Hematopoietic multipotent progenitor cell treated with erythropoietin and hydrocortisone succinate and interleukin-3 and kit ligand, for 8 days (in vitro differentiated cells): ENCODE results near the gene ABLIM2.

ENCODE experiments used
- DNase-seq: peaks from one replicate; pipeline ENCODE4 v3.0.0-alpha.2; 2015

ABLIM2 gene

DNA sequence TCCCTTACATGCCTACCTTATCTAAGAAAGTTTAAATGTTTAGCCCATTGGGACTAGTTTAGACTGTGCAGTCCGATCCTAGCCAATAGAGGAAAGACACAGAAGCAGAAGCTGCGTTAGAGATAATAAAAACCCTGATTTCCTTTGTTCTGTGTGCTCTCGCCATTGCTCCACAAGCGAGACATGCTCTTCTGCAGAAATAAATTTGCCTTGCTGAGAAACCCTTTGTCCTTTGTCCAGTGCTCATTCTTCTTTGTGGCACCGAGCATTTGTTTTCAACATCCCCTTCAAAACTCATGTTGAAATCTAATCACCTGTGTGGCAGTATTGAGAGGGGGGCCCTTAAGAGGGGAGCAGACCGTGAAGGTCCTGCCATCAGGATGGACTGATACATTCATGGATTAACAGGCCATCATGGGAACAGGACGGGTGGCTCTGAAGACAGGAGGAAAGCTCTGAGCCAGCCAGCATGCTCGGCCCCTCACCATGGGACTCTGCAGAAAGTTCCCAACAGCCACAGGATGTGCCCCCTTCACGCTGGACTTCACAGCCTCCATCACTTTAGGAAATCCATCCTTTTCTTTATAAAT, 94.5 kb downstream of the ABLIM2 start:
- DNase-seq: no peak

DNA sequence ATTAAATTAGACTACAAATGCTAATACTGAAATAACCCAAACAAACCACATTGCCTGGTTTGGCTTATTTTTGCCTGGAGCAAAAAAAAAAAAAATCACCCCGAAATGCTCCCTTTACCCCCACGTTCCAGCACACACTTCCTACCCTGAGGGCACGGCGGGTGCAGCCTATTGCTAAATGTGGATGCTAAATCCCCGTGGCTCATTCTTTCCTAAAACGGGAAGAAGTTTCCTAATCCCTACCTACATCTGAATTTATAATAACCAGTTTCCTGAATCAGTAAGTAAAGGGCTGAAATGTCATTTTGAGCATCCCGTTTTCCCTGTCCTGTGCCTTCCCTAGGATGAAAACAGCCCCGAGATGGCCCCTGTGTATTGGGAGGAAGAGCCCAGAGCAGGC, 97.0 kb downstream of the ABLIM2 start:
- DNase-seq: no peak

DNA sequence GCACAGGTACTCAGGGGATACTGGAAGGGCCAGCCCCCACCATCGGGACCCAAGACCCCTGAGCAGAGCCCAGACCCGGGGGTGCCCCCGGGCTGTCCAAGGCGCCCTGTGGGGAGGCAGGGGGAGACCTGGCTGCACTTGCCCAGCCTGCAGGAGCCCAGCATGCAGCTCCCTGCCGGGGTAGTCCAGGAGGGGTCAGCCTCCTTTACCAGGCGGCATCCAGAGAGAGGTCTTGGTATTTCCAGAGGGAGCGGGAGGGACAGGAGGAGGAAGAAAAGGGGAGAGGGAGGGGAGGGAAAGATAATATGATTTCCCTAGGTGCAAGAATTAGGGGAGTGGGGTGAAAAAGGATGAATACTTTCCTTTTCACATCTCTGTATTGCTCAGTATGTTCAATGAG, 97.5 kb downstream of the ABLIM2 start:
- no peak for DNase-seq

DNA sequence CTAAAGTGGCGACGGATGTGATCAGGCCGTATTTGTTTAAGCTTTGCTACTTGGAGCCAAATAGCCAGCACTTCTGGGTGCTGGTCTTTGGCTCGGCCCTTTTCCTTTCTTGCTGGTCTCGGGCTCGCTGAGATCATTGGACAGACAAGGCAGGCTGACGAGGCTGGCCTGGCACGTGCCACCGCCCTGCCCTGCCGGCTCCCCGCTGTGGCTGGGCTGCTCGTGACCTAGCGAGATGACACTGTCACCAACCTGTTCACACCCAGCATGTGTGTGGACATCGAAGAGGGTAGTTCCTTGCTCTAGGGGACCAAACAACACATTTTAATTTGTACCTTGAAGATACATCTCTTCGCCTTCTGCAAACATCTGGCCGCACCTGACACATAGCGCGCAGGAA, 98.0 kb downstream of the ABLIM2 start:
- DNase-seq: no peak

DNA sequence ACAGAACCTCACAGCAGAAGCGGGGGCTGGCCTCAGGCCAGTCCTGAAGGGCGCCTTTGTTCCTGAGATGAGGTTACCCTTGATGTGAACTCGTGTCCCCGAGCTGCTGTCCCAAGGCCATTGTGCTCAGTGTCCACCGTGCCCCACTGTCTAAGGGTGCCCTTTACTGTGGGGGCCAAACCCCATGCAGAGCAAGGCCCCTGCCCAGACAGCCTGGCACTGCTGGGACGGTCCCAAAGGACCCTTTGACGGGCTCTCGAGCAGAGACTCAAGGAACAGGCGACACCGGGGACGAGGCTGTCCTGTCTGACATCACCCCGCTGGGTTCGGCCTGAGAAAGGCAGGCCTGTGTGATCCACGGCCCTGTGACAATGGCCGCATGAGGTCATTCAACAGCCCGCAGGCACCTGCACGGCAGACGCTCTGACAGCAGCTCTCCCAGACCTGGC, 100.6 kb downstream of the ABLIM2 start:
- DNase-seq: no peak

DNA sequence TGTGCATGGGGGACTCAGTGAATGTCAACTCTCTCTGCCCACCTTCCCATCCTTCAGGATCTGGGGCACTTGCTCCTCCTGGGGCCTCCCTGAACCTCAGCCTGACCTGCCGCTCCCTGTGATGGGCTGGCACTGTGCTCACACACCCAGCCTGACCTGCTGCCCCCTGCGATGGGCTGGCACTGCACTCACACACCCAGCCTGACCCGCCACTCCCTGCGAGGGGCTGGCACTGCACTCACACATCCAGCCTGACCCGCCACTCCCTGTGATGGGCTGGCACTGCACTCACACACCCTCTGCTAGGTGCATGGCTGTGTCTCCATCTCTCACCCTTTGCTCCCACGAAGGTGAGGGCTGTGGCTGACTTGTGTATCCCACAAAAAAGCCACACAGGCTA, 103.4 kb downstream of the ABLIM2 start:
- DNase-seq: no peak

DNA sequence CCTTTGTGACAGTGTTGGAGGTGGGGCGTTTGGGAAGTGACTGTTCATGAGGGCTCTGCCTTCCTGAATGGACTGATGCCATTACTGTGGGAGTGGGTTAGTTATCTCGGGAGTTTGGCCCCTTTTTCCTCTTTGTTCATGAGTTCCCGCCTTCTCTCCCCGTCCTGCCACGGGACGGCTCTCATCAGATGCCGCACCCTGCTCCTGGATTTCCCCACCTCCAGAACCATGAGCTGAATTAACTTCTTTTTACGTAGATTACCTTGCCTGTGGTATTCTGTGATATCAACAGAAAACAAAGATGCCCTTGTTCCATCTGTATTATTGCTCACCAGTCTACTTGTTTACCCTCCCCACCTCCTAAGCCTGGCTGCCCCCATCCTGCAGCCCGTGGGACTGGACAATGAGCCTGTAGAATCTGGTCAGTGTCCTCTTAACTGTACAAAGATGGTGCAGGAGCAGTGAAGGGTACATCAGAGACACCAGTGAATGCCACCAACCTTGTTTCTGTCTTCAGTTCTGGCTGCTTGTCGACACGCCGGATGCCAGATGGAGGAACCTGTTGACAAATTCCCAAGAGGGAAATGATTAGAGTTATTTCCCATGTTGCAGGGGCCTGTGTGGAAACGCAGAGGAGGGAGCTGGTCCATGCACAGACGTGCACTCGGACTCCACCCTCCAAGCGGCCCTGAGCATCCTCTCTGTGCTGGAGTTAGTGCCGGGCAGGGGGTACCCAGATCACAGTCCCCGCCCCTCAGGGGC, 104.7 kb downstream of the ABLIM2 start:
- DNase-seq: no peak

DNA sequence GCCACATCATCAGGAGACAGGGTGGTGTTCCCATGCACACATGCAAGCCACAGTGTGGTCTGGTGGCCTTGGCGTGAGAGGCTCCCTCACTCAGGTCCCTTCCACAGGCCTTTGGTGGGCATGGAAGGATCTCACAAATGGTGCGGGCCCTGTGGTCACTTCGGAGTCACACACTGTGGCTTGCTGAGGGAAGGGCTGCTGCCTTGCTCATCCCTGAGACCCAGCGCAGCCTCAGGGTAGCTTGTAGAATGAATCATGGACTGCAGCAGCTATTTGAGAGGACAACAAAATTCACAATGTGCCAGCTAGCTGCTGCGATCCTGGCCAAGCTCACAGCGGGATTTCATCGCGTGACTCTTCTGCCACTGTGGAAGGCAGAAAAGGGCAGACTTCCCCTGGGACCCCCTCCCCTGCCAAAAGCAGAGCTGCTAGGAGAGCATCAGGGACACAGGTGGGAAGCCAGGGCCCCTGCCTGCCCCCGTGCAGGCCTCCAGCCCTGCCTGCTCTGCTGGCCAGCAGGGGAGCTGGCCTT, 106.4 kb downstream of the ABLIM2 start:
- no peak for DNase-seq

DNA sequence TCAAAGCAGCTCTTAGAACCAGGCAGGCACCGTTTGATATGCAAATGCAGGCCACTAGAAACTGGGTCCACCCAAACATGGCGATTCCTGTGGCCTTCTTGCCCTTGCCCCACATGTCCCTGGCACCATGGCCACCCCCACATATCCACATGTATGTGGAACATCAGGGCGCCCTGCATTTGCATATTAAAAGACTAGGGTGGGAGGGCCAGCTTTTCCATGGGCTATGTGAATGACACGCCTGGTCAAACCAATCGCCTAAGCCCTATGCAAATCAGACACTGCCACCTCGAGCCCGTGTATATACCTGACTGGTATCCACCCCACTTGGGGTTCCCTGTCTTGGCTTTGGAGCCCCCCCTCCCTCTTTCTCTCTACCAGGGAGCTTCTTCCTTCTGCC, 107.0 kb downstream of the ABLIM2 start:
- no peak for DNase-seq

DNA sequence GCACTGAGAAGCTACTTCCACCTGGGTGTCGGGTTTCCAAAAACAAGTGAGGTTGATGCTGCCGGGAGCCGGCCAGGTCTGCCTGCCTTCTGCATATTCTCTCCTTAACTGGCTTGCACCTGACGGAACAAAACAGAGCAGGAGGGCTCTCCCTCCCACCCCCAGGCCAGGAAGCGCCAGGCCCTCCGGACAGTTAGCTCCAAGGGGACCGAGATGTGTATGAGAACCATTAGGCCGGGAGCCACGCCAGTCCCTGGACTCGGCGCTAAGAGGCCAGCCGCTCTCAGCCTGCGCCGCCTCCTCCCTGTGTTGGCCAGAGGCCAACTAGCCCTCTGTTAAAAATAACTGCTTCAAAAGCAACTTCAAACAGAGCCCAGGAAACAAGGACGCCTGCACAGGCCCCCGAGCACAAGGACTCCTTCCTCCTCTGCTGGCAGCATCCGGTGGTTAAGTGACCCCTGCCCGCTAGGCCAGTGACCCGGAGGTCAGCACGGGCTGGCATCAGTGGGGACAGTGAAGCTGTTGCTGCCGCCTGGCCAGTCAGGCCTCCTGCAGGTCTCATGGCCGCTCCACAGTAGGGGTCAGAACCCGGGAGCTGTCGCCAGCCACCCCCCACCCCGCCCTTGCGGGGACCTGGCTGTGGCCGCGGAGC, 107.9 kb downstream of the ABLIM2 start:
- no peak for DNase-seq

DNA sequence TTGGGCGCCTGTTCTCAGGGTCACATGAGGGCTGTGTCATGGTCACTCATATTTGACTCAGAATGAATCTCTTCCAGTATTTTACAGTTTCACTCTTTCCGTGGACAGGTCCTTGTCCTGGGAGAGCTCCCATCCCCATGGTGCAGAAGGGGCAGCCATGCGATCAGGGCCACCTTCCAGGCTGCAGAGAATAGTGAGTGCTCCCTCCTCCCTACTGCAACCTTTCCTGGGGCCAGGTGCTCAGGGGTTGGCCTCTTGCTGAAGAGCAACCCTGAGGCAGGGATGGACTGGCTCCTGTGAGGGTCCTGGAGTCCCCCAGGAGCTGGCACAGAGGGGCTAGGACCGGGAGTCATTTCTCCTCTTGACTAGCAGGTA, 108.4 kb downstream of the ABLIM2 start:
- no peak for DNase-seq

DNA sequence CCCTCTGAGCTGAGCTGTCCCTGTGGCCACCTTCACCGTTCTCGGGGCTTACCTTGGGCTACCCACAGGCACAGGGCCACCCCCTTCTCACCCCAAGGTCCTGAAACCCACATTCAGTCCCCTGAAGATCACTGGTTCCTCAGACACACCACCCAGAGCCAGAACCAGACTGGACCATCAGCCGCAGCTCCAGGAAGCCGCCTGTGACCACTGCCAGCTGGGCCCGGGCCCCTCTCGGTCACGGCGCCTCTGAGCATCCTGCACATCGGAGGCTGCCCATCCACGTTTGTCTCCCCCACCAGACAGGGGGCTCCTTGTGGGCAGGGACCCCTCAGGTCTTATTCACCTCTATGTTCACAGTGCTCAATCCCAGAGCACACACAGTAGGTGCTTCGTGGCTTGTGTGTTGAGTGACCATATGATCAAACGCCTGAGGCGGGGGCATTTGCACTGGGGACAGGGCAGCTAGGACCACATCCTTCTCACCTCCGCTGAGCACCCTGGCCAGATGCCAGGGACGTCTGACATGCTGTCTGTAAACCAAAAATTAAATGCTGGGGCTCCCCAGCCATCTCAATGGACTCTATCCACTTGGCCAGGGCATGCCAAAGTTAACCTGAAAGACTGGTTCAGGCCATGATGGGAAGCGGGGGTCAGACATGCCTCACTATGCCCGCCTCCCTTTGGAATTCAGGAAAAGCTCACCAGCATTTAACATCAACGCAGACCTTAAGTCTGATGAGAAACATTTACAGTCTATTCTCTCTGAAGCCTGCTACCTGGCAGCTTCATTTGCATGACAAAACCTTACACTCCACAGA, 109.5 kb downstream of the ABLIM2 start:
- DNase-seq: no peak

DNA sequence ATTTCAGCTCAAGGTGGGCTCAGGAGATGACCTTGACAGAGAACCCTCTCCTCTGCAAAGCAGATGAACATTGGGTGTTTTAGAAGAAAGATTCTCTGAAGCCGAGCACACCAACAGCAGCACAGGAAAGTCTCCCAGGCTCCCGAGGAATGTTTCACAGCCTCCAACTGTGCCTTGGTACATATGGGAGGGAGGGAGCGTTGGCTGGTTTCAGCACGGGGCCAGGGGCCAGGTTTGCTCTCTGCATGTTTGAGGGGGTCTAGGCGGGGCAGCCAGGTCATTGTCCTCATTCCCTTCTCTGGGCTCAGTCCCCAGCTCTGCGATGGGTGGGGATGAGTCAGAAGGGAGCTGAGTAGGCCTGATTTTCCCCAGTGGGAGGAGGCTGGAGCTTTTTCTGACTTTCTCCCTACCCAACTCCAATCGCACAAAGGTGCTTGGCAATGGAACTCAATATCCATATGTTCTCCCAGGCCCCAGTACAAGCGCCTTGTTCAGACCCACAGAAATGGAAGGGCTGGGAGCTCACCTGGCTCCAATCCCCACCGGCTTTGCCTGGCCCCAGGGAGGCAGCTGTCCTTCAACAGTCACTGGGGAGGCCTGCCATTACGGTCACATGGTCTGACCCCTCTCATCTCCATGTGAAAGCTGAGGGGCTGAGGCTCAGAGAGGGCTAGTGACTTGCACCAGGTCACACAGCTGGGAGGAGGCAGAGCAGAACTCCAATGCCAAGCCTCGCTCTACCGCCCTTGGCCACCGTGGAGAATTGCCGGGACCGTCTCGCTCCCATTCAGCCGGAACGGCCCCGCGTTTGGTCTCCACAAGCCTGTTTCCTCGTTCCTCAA, 110.6 kb downstream of the ABLIM2 start:
- no peak for DNase-seq

DNA sequence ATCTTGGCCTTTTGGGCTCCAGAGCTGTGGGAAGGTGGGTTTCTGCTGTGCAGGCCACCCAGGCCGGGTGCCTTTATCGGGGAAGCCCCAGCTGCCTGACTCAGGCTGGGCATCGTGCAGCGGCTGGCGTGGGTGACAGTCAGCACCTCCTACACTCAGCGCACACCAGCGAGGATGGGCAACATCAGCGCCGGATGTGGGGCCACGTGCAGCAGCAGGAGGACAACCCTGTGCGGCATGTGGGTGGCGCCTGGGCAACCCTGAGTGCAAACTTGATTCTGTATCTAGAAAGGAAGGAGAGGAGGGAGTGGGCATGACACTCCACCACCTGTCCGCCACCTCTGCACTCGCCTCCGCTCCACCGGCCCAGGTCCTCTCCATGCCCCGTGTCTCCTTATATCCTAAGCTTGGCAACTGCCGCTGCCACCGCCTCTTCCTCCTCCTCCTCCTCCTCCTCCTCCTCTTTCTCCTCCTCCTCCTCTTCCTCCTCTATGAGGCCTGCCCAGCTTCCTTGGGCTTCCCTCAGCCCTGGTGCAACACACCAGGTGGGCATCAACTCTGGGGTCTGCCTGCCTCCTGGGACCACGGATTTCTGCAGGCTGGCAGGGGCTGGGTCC, 111.6 kb downstream of the ABLIM2 start:
- no peak for DNase-seq

DNA sequence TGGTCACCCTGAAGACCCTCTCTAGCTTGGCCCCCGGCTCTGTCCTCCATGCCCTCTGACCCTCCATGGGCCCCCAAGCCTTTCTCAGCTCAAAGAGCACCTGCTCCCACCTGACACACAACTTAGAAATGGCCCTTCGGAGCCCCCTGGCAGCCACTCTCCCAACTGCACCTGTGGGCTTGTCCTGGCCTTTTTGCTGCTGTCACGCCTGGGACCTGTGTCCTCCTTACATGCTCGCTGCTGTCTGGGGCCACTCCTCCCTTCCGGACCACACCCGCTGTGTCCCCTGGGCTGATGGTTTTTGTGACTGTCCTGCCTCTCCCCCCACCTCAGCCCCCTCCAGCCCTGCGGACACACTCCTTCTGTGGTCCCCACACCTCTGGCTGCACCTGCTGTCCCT, 112.7 kb downstream of the ABLIM2 start:
- DNase-seq: no peak

DNA sequence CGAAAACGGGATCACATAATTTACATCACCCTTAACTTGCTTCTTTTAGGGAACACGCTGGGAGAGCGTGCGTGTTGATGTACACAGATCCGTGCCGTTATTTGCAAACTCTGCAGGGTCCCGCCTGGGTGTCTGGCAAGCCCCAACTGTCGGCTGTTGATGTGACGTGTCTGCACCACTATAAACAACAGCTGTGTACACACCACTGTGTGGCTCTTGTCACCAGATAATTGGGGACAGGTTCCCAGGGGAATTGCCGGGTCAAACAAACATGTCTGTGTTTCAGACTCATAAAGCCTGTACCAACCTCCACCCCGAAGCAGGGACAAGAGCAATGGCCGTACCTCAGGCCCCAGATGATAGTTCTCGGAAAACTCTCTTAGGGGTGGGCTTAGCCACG, 113.9 kb downstream of the ABLIM2 start:
- DNase-seq: no peak

DNA sequence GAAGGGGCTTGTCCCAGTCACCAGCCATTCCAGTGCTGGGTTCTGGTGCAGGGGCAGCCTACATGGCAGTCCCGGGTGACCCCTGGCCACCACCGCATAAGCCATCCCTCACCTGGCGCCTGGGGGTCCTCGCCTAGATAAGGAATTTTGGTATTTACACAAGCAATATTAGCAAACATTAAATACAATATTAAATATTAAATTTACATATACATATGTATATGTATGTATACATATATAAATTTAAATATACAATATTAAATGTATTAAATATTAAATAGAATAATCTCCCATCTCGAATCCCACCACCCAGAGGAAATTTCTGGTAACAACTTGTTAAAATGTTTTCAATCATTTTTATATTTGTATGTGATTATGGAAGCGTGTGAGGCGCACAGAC, 114.4 kb downstream of the ABLIM2 start:
- no peak for DNase-seq

DNA sequence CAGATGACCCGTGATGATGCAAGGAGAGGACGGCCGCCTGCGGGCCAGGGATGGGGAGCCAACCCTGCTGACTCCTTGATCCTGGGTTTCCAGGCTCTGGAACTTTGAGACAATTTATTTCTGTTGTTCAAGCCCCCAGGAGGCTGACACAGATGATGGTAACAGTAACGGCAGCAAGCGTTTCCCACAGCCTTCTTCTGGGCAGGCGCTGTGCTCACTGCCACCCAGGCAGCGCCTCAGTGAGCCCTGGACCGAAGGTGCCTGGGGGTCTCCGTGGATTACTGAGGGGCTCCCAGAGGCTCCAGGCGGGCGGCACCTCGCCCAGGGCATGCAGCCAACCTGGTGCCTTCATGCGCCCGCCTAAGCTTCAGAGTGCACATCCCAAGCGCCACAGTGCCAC, 115.0 kb downstream of the ABLIM2 start:
- no peak for DNase-seq

DNA sequence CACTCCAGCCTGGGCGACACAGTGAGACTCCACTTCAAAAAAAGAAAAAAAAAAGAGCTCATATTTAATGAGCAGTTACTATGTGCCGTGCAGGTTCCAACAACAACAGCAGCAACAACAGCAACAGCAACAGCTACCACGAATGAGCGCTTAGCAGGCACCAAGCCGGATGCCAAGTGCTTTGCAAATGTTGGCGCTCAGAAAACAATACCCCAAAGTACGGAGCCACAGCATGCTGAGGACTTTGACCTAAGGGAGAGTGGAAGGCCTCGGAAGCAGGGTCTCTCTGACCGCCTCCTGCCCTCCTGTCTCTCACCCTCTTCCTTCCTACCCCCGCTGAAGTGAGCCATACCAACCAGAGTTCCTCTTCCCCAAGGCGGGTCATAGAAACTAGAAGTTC, 116.7 kb downstream of the ABLIM2 start:
- no peak for DNase-seq

DNA sequence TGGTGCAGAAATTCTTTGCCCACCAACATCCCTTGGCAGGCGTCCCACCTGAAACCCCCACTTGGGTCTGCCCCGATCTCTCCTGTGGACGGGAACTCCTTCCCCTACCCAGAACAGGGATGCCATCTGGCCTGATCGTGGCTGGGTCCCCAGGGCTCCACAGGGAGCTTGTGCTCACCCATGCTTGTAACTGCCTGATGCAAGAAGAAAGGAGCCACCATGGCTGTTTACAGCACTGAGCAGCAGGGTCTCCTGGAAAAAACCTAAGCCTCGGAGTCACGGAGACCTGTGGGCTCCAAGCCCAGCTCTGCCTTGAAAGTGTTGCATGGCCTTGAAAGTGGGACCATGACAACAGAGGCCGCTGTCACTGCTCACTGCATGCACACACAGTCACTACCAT, 117.4 kb downstream of the ABLIM2 start:
- no peak for DNase-seq

DNA sequence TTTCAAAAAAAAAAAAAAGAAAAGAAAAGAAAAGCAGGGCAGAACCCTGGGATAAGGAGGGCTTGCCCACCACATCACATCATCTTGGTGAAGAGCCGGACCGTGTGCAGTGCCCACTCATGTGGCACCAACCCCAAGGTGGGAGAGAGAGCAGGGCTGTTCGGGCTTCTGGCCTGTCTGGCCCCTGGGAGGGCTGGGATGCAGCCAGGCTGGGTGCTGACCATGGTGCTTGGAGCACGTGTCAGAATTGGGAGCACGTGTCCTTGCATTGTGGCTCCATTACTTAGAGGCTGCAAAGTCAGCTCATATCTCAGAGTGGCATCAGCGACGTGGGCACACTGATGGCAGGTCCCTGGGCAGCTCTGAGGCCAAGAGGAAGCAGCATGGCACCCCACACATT, 118.0 kb downstream of the ABLIM2 start:
- DNase-seq: no peak

DNA sequence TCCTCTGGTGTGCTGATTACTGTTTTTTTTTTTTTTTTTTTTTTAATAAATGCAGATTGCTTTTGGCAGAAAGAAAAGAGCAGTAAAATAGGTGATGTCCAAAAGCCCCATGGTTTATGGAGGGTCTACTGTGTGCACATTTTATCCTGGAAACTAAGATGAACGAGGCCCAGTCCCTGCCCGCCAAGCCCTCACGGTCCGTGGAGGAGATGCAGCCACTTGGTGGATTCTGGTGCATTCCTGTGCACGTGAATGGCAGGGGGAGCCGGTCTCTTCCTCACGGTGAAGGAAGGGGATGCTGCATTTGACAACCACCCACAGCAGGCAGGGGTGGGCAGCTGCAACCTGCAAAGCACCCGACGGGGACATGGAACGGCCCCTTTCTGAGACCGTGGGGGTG, 118.8 kb downstream of the ABLIM2 start:
- DNase-seq: no peak
